GM12878 (cell line): ENCODE data around the gene ST6GALNAC3. TPM values are rescaled to one million over a fixed set of nuclear protein-coding genes. Genes with fewer than 3 reads are reported as not detected.

Experiments used
- ATAC-seq: fragments of 200-7000 bp; cut with Tn5 transposase; 3 replicates; pipeline ENCODE4 v1.9.1; 2020; ENCODE audit warnings: mild to moderate bottlenecking, moderate library complexity
- BruUV-seq: library from RNA; stranded (reverse); fragments of 400-500 nt; replicated peaks from 2 replicates; lab custom pipeline; 2021; lab: Mats Ljungman, UMichigan
- CTCF ChIA-PET: fragments of 300-600 bp; sonication (Branson Sonifier 250); formaldehyde crosslinking; extraction: SDS; loops from one replicate; lab custom pipeline; 2021; ENCODE audit warnings: inconsistent platforms; lab: Yijun Ruan, JAX
- POLR2A ChIA-PET: fragments of 350-600 bp; formaldehyde crosslinking; extraction: SDS; loops from one replicate; lab custom pipeline; 2021; ENCODE audit warnings: inconsistent platforms; lab: Charles Lee
- RAD21 ChIA-PET: fragments of 300-600 bp; sonication (Branson Sonifier 250); formaldehyde crosslinking; loops from one replicate; lab custom pipeline; 2023; ENCODE audit warnings: antibody characterized with exemption; ENCODE audit not compliant: unreplicated experiment; lab: Charles Lee
- SMC1A ChIA-PET: fragments of 300-600 bp; sonication (Branson Sonifier 250); formaldehyde crosslinking; loops from one replicate; lab custom pipeline; 2023; ENCODE audit not compliant: unreplicated experiment, uncharacterized antibody; lab: Charles Lee
- DNase-seq: peaks from one replicate; pipeline ENCODE4 v3.0.0-alpha.2; 2011; ENCODE audit warnings: low read depth, low spot score
- FAIRE-seq: peaks from 3 replicates; lab custom pipeline; 2011; peaks lifted over from hg19 to GRCh38; lab: Jason Lieb, UNC
- H2AFZ ChIP-seq: 2 replicates; pipeline ENCODE4 v1.6.0; 2011; ENCODE audit warnings: low read depth, low read length, control low read depth; ENCODE audit not compliant: control insufficient read depth
- H3K27ac ChIP-seq: 2 replicates; pipeline ENCODE4 v1.5.1; 2011; ENCODE audit warnings: control low read depth; ENCODE audit not compliant: control insufficient read depth, insufficient read depth
- H3K27me3 ChIP-seq, 2 experiments: replicated peaks in 1 of 2; 2 replicates each; pipeline versions ENCODE4 v1.6.0 to v1.6.1; 2011; ENCODE audit warnings: low read length in 1 of 2; ENCODE audit not compliant: control insufficient read depth in 2 of 2, insufficient read depth in 2 of 2
- H3K36me3 ChIP-seq, 2 experiments: 2 replicates each; pipeline ENCODE4 v1.5.1; 2011; ENCODE audit warnings: low read length in 1 of 2; ENCODE audit not compliant: control insufficient read depth in 2 of 2, insufficient read depth in 2 of 2
- H3K4me1 ChIP-seq: 2 replicates; pipeline ENCODE4 v1.6.1; 2011; ENCODE audit warnings: mild to moderate bottlenecking, low read length, moderate library complexity, mixed read lengths; ENCODE audit not compliant: control insufficient read depth, insufficient read depth
- H3K4me2 ChIP-seq: 2 replicates; pipeline ENCODE4 v1.6.0; 2011; ENCODE audit warnings: control low read depth; ENCODE audit not compliant: control insufficient read depth, insufficient read depth
- H3K4me3 ChIP-seq: fragments of 200-600 bp; sonication (generic); 2 replicates; pipeline ENCODE4 v1.5.1; 2016
- H3K79me2 ChIP-seq: 2 replicates; pipeline ENCODE4 v1.6.0; 2011; ENCODE audit warnings: low read length; ENCODE audit not compliant: control insufficient read depth, insufficient read depth
- H3K9ac ChIP-seq: 2 replicates; pipeline ENCODE4 v1.8.0; 2011; ENCODE audit warnings: low read length, control low read depth, mixed read lengths; ENCODE audit not compliant: control insufficient read depth, insufficient read depth
- H3K9me3 ChIP-seq: replicated peaks from 3 replicates; pipeline ENCODE4 v1.5.1; 2011; ENCODE audit warnings: mild to moderate bottlenecking, low read length; ENCODE audit not compliant: control insufficient read depth, insufficient read depth
- H4K20me1 ChIP-seq: 2 replicates; pipeline ENCODE4 v1.6.0; 2011; ENCODE audit not compliant: control insufficient read depth, insufficient read depth
- CHD1 ChIP-seq: IDR thresholded peaks from 2 replicates; pipeline ENCODE4 v1.6.1; 2012; ENCODE audit warnings: low read depth, low read length, improper control_type of control experiment
- RBBP5 ChIP-seq: fragments of 200-600 bp; sonication (generic); conservative IDR thresholded peaks from 2 replicates; pipeline ENCODE4 v1.6.1; 2016
- SP1 ChIP-seq: IDR thresholded peaks from one replicate; pipeline ENCODE4 v1.6.1; 2011; ENCODE audit warnings: low read depth, low read length
- WGBS: methylation state at CpG from one replicate; pipeline ENCODE4 v1.1.6; 2016; ENCODE audit warnings: low lambda C conversion rate; ENCODE audit not compliant: insufficient replicate concordance, insufficient coverage; ENCODE audit errors: missing lambda C conversion rate; 5-methylcytosine and 5-hydroxymethylcytosine counted together
- in situ Hi-C: fragments of 300-500 bp; cut with MboI; formaldehyde crosslinking; loops from 9 replicates; pipeline ENCODE4 v1.14.3; 2018; ENCODE audit warnings: mixed read lengths
- intact Hi-C: fragments of 100-400 bp; cut with micrococcal nuclease; formaldehyde crosslinking; loops from one replicate; pipeline ENCODE4 v1.14.2; 2022; ENCODE audit not compliant: unreplicated experiment
- polyA plus RNA-seq, 11 experiments: library from polyadenylated mRNA; depleted of rRNA in 4 of 11; unstranded in 6 of 11; stranded (reverse) in 5 of 11; fragments of >200 nt; fragmentation: Nextera tagmentation in 4 of 11; fragmentation: Illumina TruSeq in 1 of 11; extraction: Ambion mirVana in 4 of 11; extraction: Trizol in 1 of 11; gene quantifications; 1 replicate in 1 of 11; 2 replicates in 10 of 11; pipeline versions ENCODE4 v1.2.1 to v1.2.3, GENCODE V29; 2011 to 2016; ENCODE audit warnings: inconsistent platforms in 2 of 11, missing spikeins in 2 of 11, low read depth in 1 of 11
- total RNA-seq, 4 experiments: library from RNA; depleted of rRNA in 3 of 4; stranded (reverse); fragments of >200 nt in 3 of 4; fragmentation: Illumina TruSeq in 1 of 4; extraction: Trizol in 1 of 4; gene quantifications; 2 replicates each; pipeline versions ENCODE4 v1.2.1 to v1.2.3, GENCODE V29; 2013 to 2021
- TF ChIP-seq, protein P1 (sequence below), 3 experiments: IDR thresholded peaks in 2 of 3; conservative IDR thresholded peaks in 1 of 3; 2 replicates each; pipeline ENCODE4 v1.5.1; 2011; ENCODE audit warnings: low read depth in 3 of 3, low read length in 3 of 3, mild to moderate bottlenecking in 3 of 3, control low read depth in 2 of 3, moderate library complexity in 2 of 3, inconsistent platforms in 1 of 3, mixed read lengths in 1 of 3; ENCODE audit not compliant: control insufficient read depth in 2 of 3, insufficient read depth in 1 of 3; ENCODE audit errors: extremely low read depth in 1 of 3
- TF ChIP-seq, protein P2 (sequence below): IDR thresholded peaks from 2 replicates; pipeline ENCODE4 v1.6.1; 2011; ENCODE audit warnings: borderline replicate concordance, low read depth, mild to moderate bottlenecking, moderate library complexity, mixed read lengths, low read length; ENCODE audit not compliant: insufficient read depth; ENCODE audit errors: extremely low read length
- TF ChIP-seq, protein P3 (sequence below): IDR thresholded peaks from 2 replicates; pipeline ENCODE4 v1.6.1; 2012; ENCODE audit warnings: mild to moderate bottlenecking, low read depth, low read length
- TF ChIP-seq, protein P4 (sequence below): IDR thresholded peaks from 2 replicates; pipeline ENCODE4 v1.6.1; 2011; ENCODE audit warnings: mild to moderate bottlenecking, low read depth, low read length, moderate library complexity; ENCODE audit not compliant: insufficient replicate concordance
- TF ChIP-seq, protein P5 (sequence below): IDR thresholded peaks from 2 replicates; pipeline ENCODE4 v1.6.1; 2012; ENCODE audit warnings: improper control_type of control experiment, low read depth, low read length; ENCODE audit not compliant: insufficient replicate concordance

ST6GALNAC3 gene
- total and polyA plus RNA-seq, 10 of the 15 experiments (the other 5 are each of a cell fraction or from before 2014, with no cell fraction given), result 0.04 to 0.68 (median 0.18) TPM; not detected in 3

DNA sequence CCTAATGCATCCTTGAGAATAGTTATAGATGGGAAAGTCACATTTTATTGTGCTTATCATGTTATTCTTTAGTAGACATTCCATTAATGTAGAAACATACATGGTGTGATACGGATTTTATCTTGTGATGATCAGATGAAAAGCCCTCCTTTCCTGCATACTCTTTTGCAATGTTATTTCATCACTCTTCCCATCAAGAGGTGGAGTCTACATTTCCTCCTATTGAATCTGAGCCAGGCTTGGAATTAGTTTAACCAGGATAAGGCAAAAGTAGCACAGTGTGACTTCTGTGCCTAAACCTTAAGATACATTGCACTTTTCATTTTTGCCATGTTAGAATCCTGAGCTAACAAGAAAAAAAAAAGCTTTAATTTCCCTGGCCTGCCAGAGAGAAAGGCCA lies 399.0 kb downstream of the ST6GALNAC3 start (continued):
- TF ChIP-seq, protein P1, sequence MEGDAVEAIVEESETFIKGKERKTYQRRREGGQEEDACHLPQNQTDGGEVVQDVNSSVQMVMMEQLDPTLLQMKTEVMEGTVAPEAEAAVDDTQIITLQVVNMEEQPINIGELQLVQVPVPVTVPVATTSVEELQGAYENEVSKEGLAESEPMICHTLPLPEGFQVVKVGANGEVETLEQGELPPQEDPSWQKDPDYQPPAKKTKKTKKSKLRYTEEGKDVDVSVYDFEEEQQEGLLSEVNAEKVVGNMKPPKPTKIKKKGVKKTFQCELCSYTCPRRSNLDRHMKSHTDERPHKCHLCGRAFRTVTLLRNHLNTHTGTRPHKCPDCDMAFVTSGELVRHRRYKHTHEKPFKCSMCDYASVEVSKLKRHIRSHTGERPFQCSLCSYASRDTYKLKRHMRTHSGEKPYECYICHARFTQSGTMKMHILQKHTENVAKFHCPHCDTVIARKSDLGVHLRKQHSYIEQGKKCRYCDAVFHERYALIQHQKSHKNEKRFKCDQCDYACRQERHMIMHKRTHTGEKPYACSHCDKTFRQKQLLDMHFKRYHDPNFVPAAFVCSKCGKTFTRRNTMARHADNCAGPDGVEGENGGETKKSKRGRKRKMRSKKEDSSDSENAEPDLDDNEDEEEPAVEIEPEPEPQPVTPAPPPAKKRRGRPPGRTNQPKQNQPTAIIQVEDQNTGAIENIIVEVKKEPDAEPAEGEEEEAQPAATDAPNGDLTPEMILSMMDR (IDR thresholded peaks at IDR 0.05 in 2 of 3, conservative IDR thresholded peaks at IDR 0.05 in 1 of 3; ENCODE audit: control insufficient read depth in 2 of 3, extremely low read depth in 1 of 3, insufficient read depth in 1 of 3, low read depth in 3 of 3, low read length in 3 of 3), result no peak
- TF ChIP-seq, protein P2, sequence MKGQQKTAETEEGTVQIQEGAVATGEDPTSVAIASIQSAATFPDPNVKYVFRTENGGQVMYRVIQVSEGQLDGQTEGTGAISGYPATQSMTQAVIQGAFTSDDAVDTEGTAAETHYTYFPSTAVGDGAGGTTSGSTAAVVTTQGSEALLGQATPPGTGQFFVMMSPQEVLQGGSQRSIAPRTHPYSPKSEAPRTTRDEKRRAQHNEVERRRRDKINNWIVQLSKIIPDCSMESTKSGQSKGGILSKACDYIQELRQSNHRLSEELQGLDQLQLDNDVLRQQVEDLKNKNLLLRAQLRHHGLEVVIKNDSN, result no peak
- TF ChIP-seq CHD1, result no peak
- TF ChIP-seq, all 136 proteins: peak for 0

DNA sequence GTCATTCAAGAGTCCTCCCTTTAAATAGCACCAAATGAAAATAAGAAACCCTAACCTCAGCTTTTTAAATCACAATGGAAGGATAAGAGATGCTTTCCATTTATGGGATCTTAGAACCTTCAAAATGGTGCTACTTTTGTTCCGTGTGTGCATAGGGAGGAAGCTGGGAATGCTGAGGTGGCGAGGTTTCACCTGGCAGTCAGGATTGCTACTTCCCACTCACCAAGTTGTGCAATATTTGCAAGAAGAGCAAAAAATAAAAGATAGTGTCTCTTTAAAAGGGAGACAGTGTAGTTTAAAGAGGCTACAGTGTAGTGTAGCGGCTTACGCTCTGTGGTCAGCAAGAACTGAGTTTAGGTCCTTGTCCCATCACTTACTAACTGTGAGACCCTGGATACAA lies 400.4 kb downstream of the ST6GALNAC3 start:
- WGBS, result 44% methylated on average over 4 of the region's 4 CpGs
- H3K36me3 ChIP-seq, result no peaks in the 10 kb centered on the region
- intact Hi-C loops (no loop called here), in situ Hi-C loops (no loop called here)
- CTCF ChIA-PET, result interaction anchor here (1.0 kb wide), 1 partner anchor 13 kb away, joined by 3 read pairs; no protein-coding TSS in a partner anchor
- H3K27me3 ChIP-seq, result no peaks in the 10 kb centered on the region
- H3K4me1 ChIP-seq, result no peaks in the 10 kb centered on the region
- POLR2A ChIA-PET, result no interaction called here
- no peaks in the 10 kb centered on the region for H3K79me2 ChIP-seq
- RAD21 ChIA-PET, result no interaction called here
- no peak for FAIRE-seq
- H2AFZ ChIP-seq, result no peak overlapping the region
- H3K9me3 ChIP-seq, result no peaks in the 10 kb centered on the region
- H3K4me3 ChIP-seq, result no peak overlapping the region
- no peak for DNase-seq
- H3K4me2 ChIP-seq, result no peak overlapping the region
- ATAC-seq, result no peak
- no peaks in the 10 kb centered on the region for H4K20me1 ChIP-seq
- no TSS peak for BruUV-seq
- SMC1A ChIA-PET, result no interaction called here
- H3K27ac ChIP-seq, result no peak overlapping the region
- H3K9ac ChIP-seq, result no peak overlapping the region
- TF ChIP-seq RBBP5, result no peak
- no peak for TF ChIP-seq SP1
- TF ChIP-seq, protein P3, sequence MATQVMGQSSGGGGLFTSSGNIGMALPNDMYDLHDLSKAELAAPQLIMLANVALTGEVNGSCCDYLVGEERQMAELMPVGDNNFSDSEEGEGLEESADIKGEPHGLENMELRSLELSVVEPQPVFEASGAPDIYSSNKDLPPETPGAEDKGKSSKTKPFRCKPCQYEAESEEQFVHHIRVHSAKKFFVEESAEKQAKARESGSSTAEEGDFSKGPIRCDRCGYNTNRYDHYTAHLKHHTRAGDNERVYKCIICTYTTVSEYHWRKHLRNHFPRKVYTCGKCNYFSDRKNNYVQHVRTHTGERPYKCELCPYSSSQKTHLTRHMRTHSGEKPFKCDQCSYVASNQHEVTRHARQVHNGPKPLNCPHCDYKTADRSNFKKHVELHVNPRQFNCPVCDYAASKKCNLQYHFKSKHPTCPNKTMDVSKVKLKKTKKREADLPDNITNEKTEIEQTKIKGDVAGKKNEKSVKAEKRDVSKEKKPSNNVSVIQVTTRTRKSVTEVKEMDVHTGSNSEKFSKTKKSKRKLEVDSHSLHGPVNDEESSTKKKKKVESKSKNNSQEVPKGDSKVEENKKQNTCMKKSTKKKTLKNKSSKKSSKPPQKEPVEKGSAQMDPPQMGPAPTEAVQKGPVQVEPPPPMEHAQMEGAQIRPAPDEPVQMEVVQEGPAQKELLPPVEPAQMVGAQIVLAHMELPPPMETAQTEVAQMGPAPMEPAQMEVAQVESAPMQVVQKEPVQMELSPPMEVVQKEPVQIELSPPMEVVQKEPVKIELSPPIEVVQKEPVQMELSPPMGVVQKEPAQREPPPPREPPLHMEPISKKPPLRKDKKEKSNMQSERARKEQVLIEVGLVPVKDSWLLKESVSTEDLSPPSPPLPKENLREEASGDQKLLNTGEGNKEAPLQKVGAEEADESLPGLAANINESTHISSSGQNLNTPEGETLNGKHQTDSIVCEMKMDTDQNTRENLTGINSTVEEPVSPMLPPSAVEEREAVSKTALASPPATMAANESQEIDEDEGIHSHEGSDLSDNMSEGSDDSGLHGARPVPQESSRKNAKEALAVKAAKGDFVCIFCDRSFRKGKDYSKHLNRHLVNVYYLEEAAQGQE, result no peak
- TF ChIP-seq, protein P4, sequence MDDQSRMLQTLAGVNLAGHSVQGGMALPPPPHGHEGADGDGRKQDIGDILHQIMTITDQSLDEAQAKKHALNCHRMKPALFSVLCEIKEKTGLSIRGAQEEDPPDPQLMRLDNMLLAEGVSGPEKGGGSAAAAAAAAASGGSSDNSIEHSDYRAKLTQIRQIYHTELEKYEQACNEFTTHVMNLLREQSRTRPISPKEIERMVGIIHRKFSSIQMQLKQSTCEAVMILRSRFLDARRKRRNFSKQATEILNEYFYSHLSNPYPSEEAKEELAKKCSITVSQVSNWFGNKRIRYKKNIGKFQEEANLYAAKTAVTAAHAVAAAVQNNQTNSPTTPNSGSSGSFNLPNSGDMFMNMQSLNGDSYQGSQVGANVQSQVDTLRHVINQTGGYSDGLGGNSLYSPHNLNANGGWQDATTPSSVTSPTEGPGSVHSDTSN, result no peak
- TF ChIP-seq, protein P5, sequence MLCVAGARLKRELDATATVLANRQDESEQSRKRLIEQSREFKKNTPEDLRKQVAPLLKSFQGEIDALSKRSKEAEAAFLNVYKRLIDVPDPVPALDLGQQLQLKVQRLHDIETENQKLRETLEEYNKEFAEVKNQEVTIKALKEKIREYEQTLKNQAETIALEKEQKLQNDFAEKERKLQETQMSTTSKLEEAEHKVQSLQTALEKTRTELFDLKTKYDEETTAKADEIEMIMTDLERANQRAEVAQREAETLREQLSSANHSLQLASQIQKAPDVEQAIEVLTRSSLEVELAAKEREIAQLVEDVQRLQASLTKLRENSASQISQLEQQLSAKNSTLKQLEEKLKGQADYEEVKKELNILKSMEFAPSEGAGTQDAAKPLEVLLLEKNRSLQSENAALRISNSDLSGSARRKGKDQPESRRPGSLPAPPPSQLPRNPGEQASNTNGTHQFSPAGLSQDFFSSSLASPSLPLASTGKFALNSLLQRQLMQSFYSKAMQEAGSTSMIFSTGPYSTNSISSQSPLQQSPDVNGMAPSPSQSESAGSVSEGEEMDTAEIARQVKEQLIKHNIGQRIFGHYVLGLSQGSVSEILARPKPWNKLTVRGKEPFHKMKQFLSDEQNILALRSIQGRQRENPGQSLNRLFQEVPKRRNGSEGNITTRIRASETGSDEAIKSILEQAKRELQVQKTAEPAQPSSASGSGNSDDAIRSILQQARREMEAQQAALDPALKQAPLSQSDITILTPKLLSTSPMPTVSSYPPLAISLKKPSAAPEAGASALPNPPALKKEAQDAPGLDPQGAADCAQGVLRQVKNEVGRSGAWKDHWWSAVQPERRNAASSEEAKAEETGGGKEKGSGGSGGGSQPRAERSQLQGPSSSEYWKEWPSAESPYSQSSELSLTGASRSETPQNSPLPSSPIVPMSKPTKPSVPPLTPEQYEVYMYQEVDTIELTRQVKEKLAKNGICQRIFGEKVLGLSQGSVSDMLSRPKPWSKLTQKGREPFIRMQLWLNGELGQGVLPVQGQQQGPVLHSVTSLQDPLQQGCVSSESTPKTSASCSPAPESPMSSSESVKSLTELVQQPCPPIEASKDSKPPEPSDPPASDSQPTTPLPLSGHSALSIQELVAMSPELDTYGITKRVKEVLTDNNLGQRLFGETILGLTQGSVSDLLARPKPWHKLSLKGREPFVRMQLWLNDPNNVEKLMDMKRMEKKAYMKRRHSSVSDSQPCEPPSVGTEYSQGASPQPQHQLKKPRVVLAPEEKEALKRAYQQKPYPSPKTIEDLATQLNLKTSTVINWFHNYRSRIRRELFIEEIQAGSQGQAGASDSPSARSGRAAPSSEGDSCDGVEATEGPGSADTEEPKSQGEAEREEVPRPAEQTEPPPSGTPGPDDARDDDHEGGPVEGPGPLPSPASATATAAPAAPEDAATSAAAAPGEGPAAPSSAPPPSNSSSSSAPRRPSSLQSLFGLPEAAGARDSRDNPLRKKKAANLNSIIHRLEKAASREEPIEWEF, result no peak
